Measurements from ENCODE around the gene E2F3. TPM values are rescaled to one million over a fixed set of nuclear protein-coding genes. Genes with fewer than 3 reads are reported as not detected.
"Not testable (repeated sequence)": the region's sequence is repeated elsewhere in the genome, so short reads cannot be mapped to it uniquely, and the experiment has no call there.

Gene E2F3
- total RNA-seq, 1 donor from 2014 or later: 20.4 TPM

- no peaks in the 10 kb centered on the region for H3K27me3 Mint-ChIP-seq (ENCODE audit: unreplicated experiment)
Observed at GRCh38 chr6:20459682-20460081, 58.0 kb downstream of the E2F3 start.

GRCh38 chr6:20461576-20461975, 59.9 kb downstream of the E2F3 start:
- no peaks in the 10 kb centered on the region for H3K27me3 Mint-ChIP-seq (ENCODE audit: unreplicated experiment)
- TF ChIP-seq CTCF (IDR thresholded peaks at IDR 0.05; ENCODE audit: unreplicated experiment): no peak
- no peaks in the 10 kb centered on the region for H3K9me3 Mint-ChIP-seq (ENCODE audit: unreplicated experiment)
- H3K4me1 Mint-ChIP-seq (ENCODE audit: unreplicated experiment): peaks cover 4% of the 10 kb centered on the region
- H3K4me3 Mint-ChIP-seq (ENCODE audit: unreplicated experiment): no peak overlapping the region
- DNase-seq (ENCODE audit: low spot score): no peak
- H3K27ac Mint-ChIP-seq (ENCODE audit: unreplicated experiment): no peak overlapping the region
- H3K36me3 Mint-ChIP-seq (ENCODE audit: low read depth, unreplicated experiment): peaks cover 10% of the 10 kb centered on the region

More at GRCh38 chr6:20459682-20460081, 58.0 kb downstream of the E2F3 start:
- DNase-seq (ENCODE audit: low spot score): no peak
- H3K4me1 Mint-ChIP-seq (ENCODE audit: unreplicated experiment): peaks cover 8% of the 10 kb centered on the region
- peaks cover under 1% of the 10 kb centered on the region for H3K36me3 Mint-ChIP-seq (ENCODE audit: low read depth, unreplicated experiment)
- no peak for TF ChIP-seq CTCF (IDR thresholded peaks at IDR 0.05; ENCODE audit: unreplicated experiment)
- no peak overlapping the region for H3K27ac Mint-ChIP-seq (ENCODE audit: unreplicated experiment)
- H3K4me3 Mint-ChIP-seq (ENCODE audit: unreplicated experiment): no peak overlapping the region
- H3K9me3 Mint-ChIP-seq (ENCODE audit: unreplicated experiment): no peaks in the 10 kb centered on the region

- H3K27me3 Mint-ChIP-seq (ENCODE audit: unreplicated experiment): no peaks in the 10 kb centered on the region
- no peak overlapping the region for H3K4me3 Mint-ChIP-seq (ENCODE audit: unreplicated experiment)
- no peak for TF ChIP-seq CTCF (IDR thresholded peaks at IDR 0.05; ENCODE audit: unreplicated experiment)
- H3K9me3 Mint-ChIP-seq (ENCODE audit: unreplicated experiment): no peaks in the 10 kb centered on the region
- DNase-seq (ENCODE audit: low spot score): no peak
- H3K4me1 Mint-ChIP-seq (ENCODE audit: unreplicated experiment): no peaks in the 10 kb centered on the region
- no peak overlapping the region for H3K27ac Mint-ChIP-seq (ENCODE audit: unreplicated experiment)
- peaks cover 17% of the 10 kb centered on the region for H3K36me3 Mint-ChIP-seq (ENCODE audit: low read depth, unreplicated experiment)
Observed at GRCh38 chr6:20463396-20463795, 61.7 kb downstream of the E2F3 start.

GRCh38 chr6:20464041-20464440, 62.4 kb downstream of the E2F3 start:
- TF ChIP-seq CTCF (IDR thresholded peaks at IDR 0.05; ENCODE audit: unreplicated experiment): no peak
- H3K4me1 Mint-ChIP-seq (ENCODE audit: unreplicated experiment): no peaks in the 10 kb centered on the region
- no peak for DNase-seq (ENCODE audit: low spot score)
- no peak overlapping the region for H3K4me3 Mint-ChIP-seq (ENCODE audit: unreplicated experiment)
- no peak overlapping the region for H3K27ac Mint-ChIP-seq (ENCODE audit: unreplicated experiment)
- no peaks in the 10 kb centered on the region for H3K9me3 Mint-ChIP-seq (ENCODE audit: unreplicated experiment)
- H3K36me3 Mint-ChIP-seq (ENCODE audit: low read depth, unreplicated experiment): peaks cover 17% of the 10 kb centered on the region
- H3K27me3 Mint-ChIP-seq (ENCODE audit: unreplicated experiment): no peaks in the 10 kb centered on the region

GRCh38 chr6:20464847-20465246, 63.2 kb downstream of the E2F3 start:
- H3K4me3 Mint-ChIP-seq (ENCODE audit: unreplicated experiment): no peak overlapping the region
- DNase-seq (ENCODE audit: low spot score): no peak
- no peaks in the 10 kb centered on the region for H3K4me1 Mint-ChIP-seq (ENCODE audit: unreplicated experiment)
- no peak overlapping the region for H3K27ac Mint-ChIP-seq (ENCODE audit: unreplicated experiment)
- TF ChIP-seq CTCF (IDR thresholded peaks at IDR 0.05; ENCODE audit: unreplicated experiment): no peak
- H3K27me3 Mint-ChIP-seq (ENCODE audit: unreplicated experiment): no peaks in the 10 kb centered on the region
- H3K9me3 Mint-ChIP-seq (ENCODE audit: unreplicated experiment): no peaks in the 10 kb centered on the region
- H3K36me3 Mint-ChIP-seq (ENCODE audit: low read depth, unreplicated experiment): peaks cover 18% of the 10 kb centered on the region

GRCh38 chr6:20465616-20466015, 63.9 kb downstream of the E2F3 start:
- DNase-seq (ENCODE audit: low spot score); H3K27me3 Mint-ChIP-seq (ENCODE audit: unreplicated experiment); H3K4me1 Mint-ChIP-seq (ENCODE audit: unreplicated experiment); H3K4me3 Mint-ChIP-seq (ENCODE audit: unreplicated experiment); H3K9me3 Mint-ChIP-seq (ENCODE audit: unreplicated experiment); H3K27ac Mint-ChIP-seq (ENCODE audit: unreplicated experiment): not testable (repeated sequence)
- H3K36me3 Mint-ChIP-seq (ENCODE audit: low read depth, unreplicated experiment): peaks cover 21% of the 10 kb centered on the region

All from endothelial cell (in vitro differentiated cells).